K562 (cell line): ENCODE results near the gene ATRN. TPM values are rescaled to one million over a fixed set of nuclear protein-coding genes. Genes with fewer than 3 reads are reported as not detected.

ENCODE experiments used
- BHLHE40 ChIP-seq: IDR thresholded peaks from 2 replicates; pipeline ENCODE4 v1.6.1; 2011; ENCODE audit warnings: low read length, improper control_type of control experiment
- CBX1 ChIP-seq: sonication (generic); IDR thresholded peaks from 2 replicates; pipeline ENCODE4 v1.6.1; 2016; ENCODE audit warnings: antibody characterized with exemption, low read depth, mild to moderate bottlenecking
- CEBPG ChIP-seq, 3 experiments: fragments of 200-800 bp in 1 of 3; sonication (Bioruptor generic) in 1 of 3; sonication (generic) in 1 of 3; formaldehyde crosslinking in 1 of 3; IDR thresholded peaks in 2 of 3; conservative IDR thresholded peaks in 1 of 3; 2 replicates each; pipeline versions ENCODE4 v1.6.1 to v1.8.0; 2016 to 2022; ENCODE audit warnings: missing compliant biosample characterization in 2 of 3, missing genetic modification characterization in 2 of 3, mild to moderate bottlenecking in 1 of 3, missing genetic modification reagents in 1 of 3
- CREB1 ChIP-seq, 2 experiments: sonication (generic) in 1 of 2; formaldehyde crosslinking in 1 of 2; IDR thresholded peaks; 2 replicates each; pipeline versions ENCODE4 v1.6.1 to v1.8.0; 2012 to 2022; ENCODE audit warnings: inconsistent platforms in 1 of 2, mild to moderate bottlenecking in 1 of 2, missing genetic modification reagents in 1 of 2, moderate library complexity in 1 of 2
- HDAC8 ChIP-seq: fragments of 450-650 bp; IDR thresholded peaks from 2 replicates; pipeline ENCODE4 v1.6.1; 2016; ENCODE audit warnings: mild to moderate bottlenecking, missing genetic modification characterization, moderate library complexity, missing compliant biosample characterization
- NBN ChIP-seq: fragments of 450-650 bp; IDR thresholded peaks from 2 replicates; pipeline ENCODE4 v1.6.1; 2016; ENCODE audit warnings: low read depth, mild to moderate bottlenecking
- NONO ChIP-seq, 2 experiments: fragments of 200-400 bp in 1 of 2; fragments of 450-650 bp in 1 of 2; formaldehyde crosslinking in 1 of 2; IDR thresholded peaks; 2 replicates each; pipeline ENCODE4 v1.6.1; 2017; ENCODE audit warnings: low read depth in 2 of 2, mild to moderate bottlenecking in 2 of 2, moderate library complexity in 2 of 2, low read length in 1 of 2
- NRF1 ChIP-seq, 2 experiments: fragments of 450-650 bp; IDR thresholded peaks in 1 of 2; conservative IDR thresholded peaks in 1 of 2; 2 replicates each; pipeline ENCODE4 v1.6.1; 2014; ENCODE audit warnings: mild to moderate bottlenecking in 2 of 2
- PHF20 ChIP-seq: fragments of 450-650 bp; IDR thresholded peaks from 2 replicates; pipeline ENCODE4 v1.6.1; 2018; ENCODE audit not compliant: partially characterized antibody
- SREBF1 ChIP-seq: fragments of 150-350 bp; IDR thresholded peaks from 2 replicates; pipeline ENCODE4 v1.6.1; 2014; ENCODE audit warnings: antibody characterized with exemption, low read depth, low read length, borderline replicate concordance
- TAF15 ChIP-seq: fragments of 200-400 bp; formaldehyde crosslinking; IDR thresholded peaks from 2 replicates; pipeline ENCODE4 v1.6.1; 2017; ENCODE audit warnings: mild to moderate bottlenecking, low read depth, low read length, moderate library complexity
- TBP ChIP-seq: optimal IDR thresholded peaks from 2 replicates; pipeline ENCODE3; 2011; ENCODE audit warnings: low read depth, low read length, improper control_type of control experiment
- TSC22D4 ChIP-seq: fragments of 450-650 bp; IDR thresholded peaks from 2 replicates; pipeline ENCODE4 v1.6.1; 2016; ENCODE audit warnings: missing genetic modification characterization, missing biosample characterization, control low read depth
- ZBTB17 ChIP-seq: fragments of 450-650 bp; formaldehyde crosslinking; IDR thresholded peaks from 2 replicates; pipeline ENCODE4 v1.4.0; 2020; ENCODE audit warnings: mild to moderate bottlenecking
- ZFP30 ChIP-seq: fragments of 250-450 bp; sonication (Bioruptor Pico); IDR thresholded peaks from 2 replicates; pipeline ENCODE4 v1.8.0; 2022; ENCODE audit warnings: moderate library complexity, mild to moderate bottlenecking, inconsistent platforms, borderline replicate concordance
- ZNF584 ChIP-seq: fragments of 200-800 bp; sonication (Bioruptor generic); IDR thresholded peaks from 2 replicates; pipeline ENCODE4 v1.6.1; 2016; ENCODE audit warnings: low read depth, mild to moderate bottlenecking, missing genetic modification characterization, missing compliant biosample characterization
- ZNF764 ChIP-seq: fragments of 250-450 bp; sonication (Bioruptor Pico); IDR thresholded peaks from 2 replicates; pipeline ENCODE4 v1.4.0; 2020; ENCODE audit warnings: low read depth, mild to moderate bottlenecking, moderate library complexity
- polyA plus RNA-seq, 8 experiments: library from polyadenylated mRNA; depleted of rRNA in 4 of 8; stranded (reverse) in 5 of 8; unstranded in 3 of 8; fragments of >200 nt; fragmentation: Nextera tagmentation in 2 of 8; fragmentation: Illumina TruSeq in 1 of 8; extraction: Ambion mirVana in 2 of 8; extraction: Trizol in 1 of 8; gene quantifications; 2 replicates each; pipeline versions ENCODE4 v1.2.1 to v1.2.3, GENCODE V29; 2011 to 2014; ENCODE audit warnings: inconsistent platforms in 1 of 8, missing spikeins in 1 of 8
- total RNA-seq, 7 experiments: library from RNA; depleted of rRNA in 6 of 7; stranded (reverse); fragments of >200 nt in 6 of 7; fragmentation: Illumina TruSeq in 2 of 7; extraction: Trizol in 2 of 7; gene quantifications; 2 replicates each; pipeline versions ENCODE4 v1.2.1 to v1.2.3, GENCODE V29; 2011 to 2021; ENCODE audit warnings: low replicate concordance in 1 of 7
- TF ChIP-seq, protein P1 (sequence below): sonication (generic); formaldehyde crosslinking; IDR thresholded peaks from 2 replicates; pipeline ENCODE4 v1.4.0; 2020; ENCODE audit warnings: mild to moderate bottlenecking, missing genetic modification reagents
- TF ChIP-seq, protein P2 (sequence below): sonication (generic); formaldehyde crosslinking; IDR thresholded peaks from 2 replicates; pipeline ENCODE4 v1.8.1; 2023; ENCODE audit warnings: mild to moderate bottlenecking, missing genetic modification reagents
- TF ChIP-seq, protein P3 (sequence below): fragments of 250-450 bp; sonication (Bioruptor Pico); IDR thresholded peaks from 2 replicates; pipeline ENCODE4 v1.8.0; 2022; ENCODE audit warnings: moderate library complexity, mild to moderate bottlenecking, inconsistent platforms

The ATRN gene
- total and polyA plus RNA-seq, 9 of the 15 experiments (the other 6 are each of a cell fraction or from before 2014, with no cell fraction given) = 0.69 to 16.5 (median 7.6) TPM

DNA sequence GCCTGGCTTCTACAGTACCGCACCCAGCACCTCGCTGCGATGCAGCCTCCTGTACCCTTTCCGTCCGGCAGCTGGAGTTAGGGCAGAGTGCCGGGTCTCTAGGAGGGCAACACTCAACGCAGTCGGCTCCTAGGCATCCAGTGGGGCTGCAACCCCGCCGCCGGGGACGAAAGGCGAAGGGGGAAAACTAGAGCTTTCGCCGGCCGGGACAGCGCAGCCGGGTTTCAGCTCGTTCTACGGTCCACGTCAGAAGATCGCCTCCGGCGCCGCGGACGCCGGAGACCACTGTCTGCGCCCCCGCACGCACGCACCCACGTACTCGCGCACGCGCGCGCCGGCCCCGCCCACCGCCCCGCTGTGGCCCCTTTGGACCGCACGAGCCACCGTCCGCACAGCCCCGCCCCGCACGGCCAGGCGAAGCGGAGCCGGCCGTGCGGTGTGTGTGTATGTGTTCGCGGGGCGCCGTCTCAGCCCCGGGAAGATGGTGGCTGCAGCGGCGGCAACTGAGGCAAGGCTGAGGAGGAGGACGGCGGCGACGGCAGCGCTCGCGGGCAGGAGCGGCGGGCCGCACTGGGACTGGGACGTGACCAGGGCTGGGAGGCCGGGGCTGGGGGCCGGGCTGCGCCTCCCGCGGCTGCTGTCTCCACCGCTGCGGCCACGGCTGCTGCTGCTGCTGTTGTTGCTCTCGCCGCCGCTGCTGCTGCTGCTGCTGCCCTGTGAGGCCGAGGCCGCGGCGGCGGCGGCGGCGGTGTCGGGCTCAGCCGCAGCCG, at the start of gene ATRN (continued):
- TF ChIP-seq, protein P1, sequence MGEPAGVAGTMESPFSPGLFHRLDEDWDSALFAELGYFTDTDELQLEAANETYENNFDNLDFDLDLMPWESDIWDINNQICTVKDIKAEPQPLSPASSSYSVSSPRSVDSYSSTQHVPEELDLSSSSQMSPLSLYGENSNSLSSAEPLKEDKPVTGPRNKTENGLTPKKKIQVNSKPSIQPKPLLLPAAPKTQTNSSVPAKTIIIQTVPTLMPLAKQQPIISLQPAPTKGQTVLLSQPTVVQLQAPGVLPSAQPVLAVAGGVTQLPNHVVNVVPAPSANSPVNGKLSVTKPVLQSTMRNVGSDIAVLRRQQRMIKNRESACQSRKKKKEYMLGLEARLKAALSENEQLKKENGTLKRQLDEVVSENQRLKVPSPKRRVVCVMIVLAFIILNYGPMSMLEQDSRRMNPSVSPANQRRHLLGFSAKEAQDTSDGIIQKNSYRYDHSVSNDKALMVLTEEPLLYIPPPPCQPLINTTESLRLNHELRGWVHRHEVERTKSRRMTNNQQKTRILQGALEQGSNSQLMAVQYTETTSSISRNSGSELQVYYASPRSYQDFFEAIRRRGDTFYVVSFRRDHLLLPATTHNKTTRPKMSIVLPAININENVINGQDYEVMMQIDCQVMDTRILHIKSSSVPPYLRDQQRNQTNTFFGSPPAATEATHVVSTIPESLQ (CRISPR knock-in tag) = 0 out of 2 replicates have a peak, but pooled peaks have one; percentile 63
- TF ChIP-seq TSC22D4 (tag) = no peak
- TF ChIP-seq NONO (IDR thresholded peaks at IDR 0.05; ENCODE audit: low read depth in 2 of 2, low read length in 1 of 2) = 0 out of 4 replicates have a peak, but pooled peaks have one; percentile 25 to 46
- TF ChIP-seq, protein P2, sequence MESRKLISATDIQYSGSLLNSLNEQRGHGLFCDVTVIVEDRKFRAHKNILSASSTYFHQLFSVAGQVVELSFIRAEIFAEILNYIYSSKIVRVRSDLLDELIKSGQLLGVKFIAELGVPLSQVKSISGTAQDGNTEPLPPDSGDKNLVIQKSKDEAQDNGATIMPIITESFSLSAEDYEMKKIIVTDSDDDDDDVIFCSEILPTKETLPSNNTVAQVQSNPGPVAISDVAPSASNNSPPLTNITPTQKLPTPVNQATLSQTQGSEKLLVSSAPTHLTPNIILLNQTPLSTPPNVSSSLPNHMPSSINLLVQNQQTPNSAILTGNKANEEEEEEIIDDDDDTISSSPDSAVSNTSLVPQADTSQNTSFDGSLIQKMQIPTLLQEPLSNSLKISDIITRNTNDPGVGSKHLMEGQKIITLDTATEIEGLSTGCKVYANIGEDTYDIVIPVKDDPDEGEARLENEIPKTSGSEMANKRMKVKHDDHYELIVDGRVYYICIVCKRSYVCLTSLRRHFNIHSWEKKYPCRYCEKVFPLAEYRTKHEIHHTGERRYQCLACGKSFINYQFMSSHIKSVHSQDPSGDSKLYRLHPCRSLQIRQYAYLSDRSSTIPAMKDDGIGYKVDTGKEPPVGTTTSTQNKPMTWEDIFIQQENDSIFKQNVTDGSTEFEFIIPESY (CRISPR knock-in tag) = peak; percentile 24; the same call in 1 of the 2 replicates
- TF ChIP-seq SREBF1 = no peak
- peak; percentile 69 for TF ChIP-seq BHLHE40
- TF ChIP-seq ZBTB17 = no peak
- peak; percentile 92 to 93 for TF ChIP-seq NRF1 (conservative IDR thresholded peaks at IDR 0.05 in 1 of 2, IDR thresholded peaks at IDR 0.05 in 1 of 2)
- no peak for TF ChIP-seq ZNF584 (CRISPR knock-in tag)
- peak; percentile 49 for TF ChIP-seq PHF20
- no peak for TF ChIP-seq HDAC8 (tag)
- TF ChIP-seq ZFP30 = no peak
- no peak for TF ChIP-seq NBN
- no peak for TF ChIP-seq TAF15
- TF ChIP-seq CBX1 = peak; percentile 73; the same call in 1 of the 2 replicates
- TF ChIP-seq TBP = peak; percentile 64
- TF ChIP-seq, protein P3, sequence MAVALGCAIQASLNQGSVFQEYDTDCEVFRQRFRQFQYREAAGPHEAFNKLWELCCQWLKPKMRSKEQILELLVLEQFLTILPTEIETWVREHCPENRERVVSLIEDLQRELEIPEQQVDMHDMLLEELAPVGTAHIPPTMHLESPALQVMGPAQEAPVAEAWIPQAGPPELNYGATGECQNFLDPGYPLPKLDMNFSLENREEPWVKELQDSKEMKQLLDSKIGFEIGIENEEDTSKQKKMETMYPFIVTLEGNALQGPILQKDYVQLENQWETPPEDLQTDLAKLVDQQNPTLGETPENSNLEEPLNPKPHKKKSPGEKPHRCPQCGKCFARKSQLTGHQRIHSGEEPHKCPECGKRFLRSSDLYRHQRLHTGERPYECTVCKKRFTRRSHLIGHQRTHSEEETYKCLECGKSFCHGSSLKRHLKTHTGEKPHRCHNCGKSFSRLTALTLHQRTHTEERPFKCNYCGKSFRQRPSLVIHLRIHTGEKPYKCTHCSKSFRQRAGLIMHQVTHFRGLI = no peak
- TF ChIP-seq ZNF764 (CRISPR knock-in tag) = no peak
- no peak; the same call in 1 of the 2 replicates for TF ChIP-seq CEBPG (CRISPR knock-in tag; IDR thresholded peaks at IDR 0.05)
- no peak for TF ChIP-seq CEBPG (tag; conservative IDR thresholded peaks at IDR 0.05 in 1 of 2, IDR thresholded peaks at IDR 0.05 in 1 of 2)
- peak; percentile 60; the same call in 1 of the 2 replicates for TF ChIP-seq CREB1 (IDR thresholded peaks at IDR 0.05)
- TF ChIP-seq CREB1 (CRISPR knock-in tag; IDR thresholded peaks at IDR 0.05) = peak; percentile 79
